H1 (cell line): Measurements from ENCODE around the gene KCTD16. TPM values are rescaled to one million over a fixed set of nuclear protein-coding genes. Genes with fewer than 3 reads are reported as not detected.
A peak's percentile ranks its signal among the peaks of the same experiment; 100 is the strongest.

Source experiments
- CTCF ChIA-PET: fragments of 300-600 bp; sonication (Branson Sonifier 250); formaldehyde crosslinking; loops from one replicate; lab custom pipeline; 2021; ENCODE audit not compliant: partially characterized antibody; lab: Charles Lee
- POLR2A ChIA-PET: fragments of 300-600 bp; sonication (Branson Sonifier 250); formaldehyde crosslinking; loops from one replicate; lab custom pipeline; 2021; ENCODE audit warnings: inconsistent platforms; ENCODE audit not compliant: partially characterized antibody; lab: Charles Lee
- DNase-seq, 2 experiments: peaks; one replicate each; pipeline versions ENCODE4 v3.0.0 to v3.0.0-alpha.2; 2010 to 2022; ENCODE audit warnings: low spot score in 2 of 2, low read depth in 1 of 2, mixed read lengths in 1 of 2
- FAIRE-seq: peaks from 2 replicates; lab custom pipeline; 2011; peaks lifted over from hg19 to GRCh38; lab: Jason Lieb, UNC
- H2AFZ ChIP-seq: 2 replicates; pipeline ENCODE4 v1.8.1; 2012; ENCODE audit warnings: low read length, inconsistent platforms
- H2AK5ac ChIP-seq: 2 replicates; pipeline ENCODE4 v1.6.1; 2013; ENCODE audit warnings: low read depth, low read length
- H2BK120ac ChIP-seq: replicated peaks from 2 replicates; pipeline ENCODE3; 2013; ENCODE audit warnings: low read depth, low read length, inconsistent platforms
- H2BK12ac ChIP-seq: 2 replicates; pipeline ENCODE4 v1.6.1; 2013; ENCODE audit warnings: low read depth, low read length
- H2BK15ac ChIP-seq: 2 replicates; pipeline ENCODE4 v1.6.1; 2013; ENCODE audit warnings: low read length
- H2BK20ac ChIP-seq: 2 replicates; pipeline ENCODE4 v1.6.1; 2013; ENCODE audit warnings: low read length
- H2BK5ac ChIP-seq: 2 replicates; pipeline ENCODE4 v1.6.1; 2013; ENCODE audit warnings: low read depth, low read length
- H3K14ac ChIP-seq: 2 replicates; pipeline ENCODE4 v1.6.1; 2013; ENCODE audit warnings: inconsistent platforms; ENCODE audit not compliant: insufficient read length
- H3K18ac ChIP-seq: 2 replicates; pipeline ENCODE4 v1.6.1; 2013; ENCODE audit warnings: low read length; ENCODE audit errors: extremely low read depth
- H3K23ac ChIP-seq: 2 replicates; pipeline ENCODE4 v1.6.1; 2013; ENCODE audit warnings: inconsistent platforms; ENCODE audit not compliant: insufficient read length
- H3K23me2 ChIP-seq: 2 replicates; pipeline ENCODE4 v1.6.1; 2013; ENCODE audit warnings: low read depth, low read length
- H3K27ac ChIP-seq: 2 replicates; pipeline ENCODE4 v1.6.1; 2011; ENCODE audit warnings: low read depth, low read length, inconsistent platforms
- H3K27me3 ChIP-seq, 4 experiments: replicated peaks in 1 of 4; 1 replicate in 1 of 4; 2 replicates in 3 of 4; pipeline versions ENCODE4 v1.6.1 to v1.8.1; 2011 to 2013; ENCODE audit warnings: low read length in 3 of 4, mild to moderate bottlenecking in 3 of 4, inconsistent platforms in 2 of 4, mixed read lengths in 2 of 4, moderate library complexity in 1 of 4; ENCODE audit not compliant: control insufficient read depth in 3 of 4, insufficient read depth in 3 of 4; ENCODE audit errors: extremely low read depth in 1 of 4
- H3K36me3 ChIP-seq, 4 experiments: 2 replicates each; pipeline versions ENCODE4 v1.6.1 to v1.8.1; 2011 to 2013; ENCODE audit warnings: mild to moderate bottlenecking in 4 of 4, low read length in 3 of 4, moderate library complexity in 2 of 4, control low read depth in 1 of 4, inconsistent platforms in 1 of 4; ENCODE audit not compliant: insufficient read depth in 4 of 4, control insufficient read depth in 2 of 4
- H3K4ac ChIP-seq: replicated peaks from 2 replicates; pipeline ENCODE3; 2013; ENCODE audit warnings: low read length, low read depth, mixed read lengths, inconsistent platforms; ENCODE audit not compliant: insufficient read length
- H3K4me1 ChIP-seq, 4 experiments: replicated peaks in 1 of 4; 1 replicate in 1 of 4; 2 replicates in 3 of 4; pipeline versions ENCODE4 v1.6.1 to v1.8.1; 2011 to 2013; ENCODE audit warnings: low read length in 3 of 4, inconsistent platforms in 2 of 4, mixed read lengths in 1 of 4; ENCODE audit not compliant: insufficient read depth in 4 of 4, control insufficient read depth in 3 of 4
- H3K4me2 ChIP-seq, 2 experiments: 2 replicates each; pipeline versions ENCODE4 v1.6.1 to v1.8.1; 2011 to 2013; ENCODE audit warnings: low read depth in 2 of 2, low read length in 2 of 2, control low read depth in 1 of 2, inconsistent platforms in 1 of 2, mild to moderate bottlenecking in 1 of 2; ENCODE audit not compliant: insufficient read depth in 1 of 2
- H3K4me3 ChIP-seq, 4 experiments: fragments of 200-600, 300-600 bp in 1 of 4; sonication (generic), shearing (Covaris generic), sonication (Bioruptor Twin) in 1 of 4; 2 replicates each; pipeline versions ENCODE4 v1.5.1 to v1.8.1; 2011 to 2016; ENCODE audit warnings: low read length in 4 of 4, low read depth in 3 of 4, control low read depth in 2 of 4, inconsistent platforms in 2 of 4, mild to moderate bottlenecking in 2 of 4, mixed read lengths in 1 of 4, moderate library complexity in 1 of 4; ENCODE audit not compliant: insufficient read depth in 2 of 4; ENCODE audit errors: extremely low read depth in 1 of 4
- H3K56ac ChIP-seq: replicated peaks from 2 replicates; pipeline ENCODE3; 2013; ENCODE audit warnings: low read depth, mild to moderate bottlenecking, mixed read lengths, low read length, inconsistent platforms; ENCODE audit not compliant: insufficient read length
- H3K79me1 ChIP-seq: 2 replicates; pipeline ENCODE4 v1.6.1; 2013; ENCODE audit warnings: low read depth, low read length, control low read depth
- H3K79me2 ChIP-seq, 2 experiments: 2 replicates each; pipeline versions ENCODE4 v1.6.1 to v1.8.1; 2012 to 2013; ENCODE audit warnings: low read length in 2 of 2, mild to moderate bottlenecking in 2 of 2, inconsistent platforms in 1 of 2; ENCODE audit not compliant: insufficient read depth in 2 of 2, control insufficient read depth in 1 of 2
- H3K9ac ChIP-seq, 4 experiments: replicated peaks in 1 of 4; 1 replicate in 1 of 4; 2 replicates in 3 of 4; pipeline versions ENCODE4 v1.6.1 to v1.8.1; 2011 to 2013; ENCODE audit warnings: low read depth in 3 of 4, low read length in 3 of 4, control low read depth in 2 of 4, mild to moderate bottlenecking in 2 of 4, moderate library complexity in 2 of 4, inconsistent platforms in 1 of 4; ENCODE audit errors: extremely low read depth in 1 of 4
- H3K9me3 ChIP-seq, 2 experiments: 2 replicates each; pipeline versions ENCODE4 v1.6.1 to v1.8.1; 2012 to 2013; ENCODE audit warnings: mild to moderate bottlenecking in 2 of 2, moderate library complexity in 2 of 2, control low read depth in 1 of 2, inconsistent platforms in 1 of 2, low read depth in 1 of 2, low read length in 1 of 2, mixed read lengths in 1 of 2; ENCODE audit not compliant: insufficient read depth in 2 of 2
- H4K20me1 ChIP-seq, 2 experiments: replicated peaks in 1 of 2; 2 replicates each; pipeline versions ENCODE3 to v1.8.1; 2011 to 2013; ENCODE audit warnings: inconsistent platforms in 2 of 2, low read length in 2 of 2, mild to moderate bottlenecking in 1 of 2; ENCODE audit not compliant: insufficient read depth in 2 of 2, control insufficient read depth in 1 of 2
- H4K5ac ChIP-seq: 2 replicates; pipeline ENCODE4 v1.6.1; 2013; ENCODE audit warnings: low read length, low read depth, mixed read lengths, inconsistent platforms; ENCODE audit not compliant: insufficient read length
- H4K8ac ChIP-seq: 2 replicates; pipeline ENCODE4 v1.8.0; 2013; ENCODE audit warnings: mild to moderate bottlenecking, moderate library complexity, low read length, inconsistent platforms; ENCODE audit not compliant: insufficient read depth; ENCODE audit errors: extremely low read depth
- H4K91ac ChIP-seq: replicated peaks from 2 replicates; pipeline ENCODE3; 2013; ENCODE audit warnings: low read length, mixed read lengths, inconsistent platforms; ENCODE audit not compliant: insufficient read length
- CEBPB ChIP-seq: IDR thresholded peaks from 2 replicates; pipeline ENCODE4 v1.6.1; 2012; ENCODE audit warnings: low read depth, low read length
- NANOG ChIP-seq: IDR thresholded peaks from 2 replicates; pipeline ENCODE4 v1.6.1; 2011; ENCODE audit warnings: low read length, low read depth, mild to moderate bottlenecking, inconsistent platforms; ENCODE audit not compliant: insufficient read depth, poor library complexity, severe bottlenecking
- RAD21 ChIP-seq, 2 experiments: IDR thresholded peaks in 1 of 2; conservative IDR thresholded peaks in 1 of 2; 2 replicates each; pipeline ENCODE4 v1.6.1; 2011; ENCODE audit warnings: low read depth in 2 of 2, low read length in 2 of 2, improper control_type of control experiment in 1 of 2, inconsistent platforms in 1 of 2, mild to moderate bottlenecking in 1 of 2, moderate library complexity in 1 of 2
- TEAD4 ChIP-seq: IDR thresholded peaks from 2 replicates; pipeline ENCODE4 v1.6.1; 2012; ENCODE audit warnings: low read depth, low read length, inconsistent platforms, mixed read lengths
- polyA plus RNA-seq, 7 experiments: library from polyadenylated mRNA; depleted of rRNA in 3 of 7; stranded (reverse) in 5 of 7; unstranded in 2 of 7; fragments of >200 nt in 5 of 7; fragments of 200-250 nt in 2 of 7; gene quantifications; 1 replicate in 5 of 7; 2 replicates in 1 of 7; 4 replicates in 1 of 7; pipeline versions ENCODE4 v1.2.1 to v1.2.3, GENCODE V29; 2011 to 2013; ENCODE audit warnings: missing spikeins in 2 of 7, mixed read lengths in 2 of 7
- total RNA-seq: library from RNA; stranded (reverse); fragmentation: NEBNext Ultra II Directional; extraction: Animal tissue kit (Norgen Biotek cat#: 25700); gene quantifications from 2 replicates; pipeline ENCODE4 v1.2.1, GENCODE V29; 2021

Gene KCTD16
- total and polyA plus RNA-seq, 2 of the 8 experiments (the other 6 are each of a cell fraction or from before 2014, with no cell fraction given): 0.03 to 0.24 TPM

- H4K8ac ChIP-seq: no peak overlapping the region
- no peak overlapping the region for H3K27ac ChIP-seq
- H2BK12ac ChIP-seq: no peak overlapping the region
- FAIRE-seq (no peak), DNase-seq (no peak)
- no peak overlapping the region for H4K91ac ChIP-seq
- no peak overlapping the region for H2BK120ac ChIP-seq
- H2BK20ac ChIP-seq: 0 out of 2 replicates have a peak overlapping the region, but pooled peaks have one; percentile 49
- H3K18ac ChIP-seq: no peak overlapping the region; the same call in 1 of the 2 replicates
- H3K9ac ChIP-seq: peak overlapping the region in 1 of 4 experiments; percentile 52; a peak in 1 of 7 replicates
- no peak overlapping the region for H3K56ac ChIP-seq
- H3K23me2 ChIP-seq: no peaks in the 10 kb centered on the region
- no peaks in the 10 kb centered on the region for H3K9me3 ChIP-seq
- peak overlapping the region; percentile 63 to 66 for H3K4me2 ChIP-seq
- no peaks in the 10 kb centered on the region for H3K79me1 ChIP-seq
- H2BK15ac ChIP-seq: no peak overlapping the region
- no peak overlapping the region for H2AK5ac ChIP-seq
- ChIA-PET POLR2A (no interaction called here), CTCF (interaction anchor here (0.6 to 4.5 kb wide), 21 partner anchors 13 to 1607 kb away, joined by 3 to 23 read pairs (median 4); no protein-coding TSS in a partner anchor)
- no peaks in the 10 kb centered on the region for H3K79me2 ChIP-seq
- H3K23ac ChIP-seq: no peak overlapping the region
- H4K20me1 ChIP-seq: no peaks in the 10 kb centered on the region
- H4K5ac ChIP-seq: no peak overlapping the region
- H2BK5ac ChIP-seq: no peak overlapping the region
- H3K27me3 ChIP-seq: no peaks in the 10 kb centered on the region
- peaks cover 0 to 14% (median 10%) of the 10 kb centered on the region in 4 experiments; a peak in 5 of 7 replicates for H3K4me1 ChIP-seq
- H3K14ac ChIP-seq: no peak overlapping the region
- H2AFZ ChIP-seq: no peak overlapping the region
- no peaks in the 10 kb centered on the region for H3K36me3 ChIP-seq
- peak overlapping the region in 1 of 4 experiments; percentile 33; a peak in 2 of 8 replicates for H3K4me3 ChIP-seq
- no peak overlapping the region for H3K4ac ChIP-seq
- TF ChIP-seq TEAD4 (no peak), CEBPB (peak; percentile 28; the same call in 1 of the 2 replicates), RAD21 (IDR thresholded peaks at IDR 0.05 in 1 of 2, conservative IDR thresholded peaks at IDR 0.05 in 1 of 2; ENCODE audit: low read depth in 2 of 2, low read length in 2 of 2) (0 out of 4 replicates have a peak, but pooled peaks of 1 of the 2 experiments have one; percentile 17), NANOG (no peak)
Observed at GRCh38 chr5:144487761-144488160, 317.1 kb downstream of the KCTD16 start.
